A549 treated with CORT108297 at 1 μM for 4 hours (cell line): ENCODE measurements around the gene OR10A3. TPM values are rescaled to one million over a fixed set of nuclear protein-coding genes. Genes with fewer than 3 reads are reported as not detected.

Experiments
- total RNA-seq: library from RNA; stranded (reverse); fragments of 200-300 nt; extraction: Qiagen RNA extraction; gene quantifications from 5 replicates; pipeline ENCODE4 v1.2.3, GENCODE V29; 2022

OR10A3 gene
- total RNA-seq = not detected in 5 replicates

GRCh38 chr11:7941608-7942007 is at the start of gene OR10A3:
OR10A3 (minus strand) TSS chr11:7941708; CDS start chr11:7939520, 2,188 bp downstream.

GRCh38 chr11:7986768-7987559 is 45.5 kb upstream of the OR10A3 start, which contains the start of gene EIF3F:
EIF3F (plus strand) TSS chr11:7987337; CDS start chr11:7987353, 16 bp downstream.

GRCh38 chr11:7965386-7965785 is 23.9 kb upstream of the OR10A3 start, which contains the start of gene NLRP10:
NLRP10 (minus strand) TSS chr11:7965447; CDS start chr11:7963495, 1,952 bp downstream.

GRCh38 chr11:7931168-7931567 is 10.3 kb downstream of the OR10A3 start, which contains the start of gene OR10A6:
OR10A6 (minus strand) TSS chr11:7931268; CDS start chr11:7928662, 2,606 bp downstream.

Other genes starting within 250 kb of the OR10A3 start
- gene OVCH2, start 235.2 kb downstream of the OR10A3 start, total RNA-seq = not detected in 5 replicates
- not detected in 5 replicates for gene OR5P2, start 144.8 kb downstream of the OR10A3 start, total RNA-seq
- not detected in 5 replicates for gene OR5P3, start 110.9 kb downstream of the OR10A3 start, total RNA-seq
- gene OR10A6, start 10.4 kb downstream of the OR10A3 start, total RNA-seq = not detected in 5 replicates
- not detected in 5 replicates for gene NLRP10, start 23.7 kb upstream of the OR10A3 start, total RNA-seq
- gene EIF3F, start 45.6 kb upstream of the OR10A3 start, total RNA-seq = 325 to 401 TPM (median 339 TPM) in 5 replicates
- gene TUB, start 139.5 kb upstream of the OR10A3 start, total RNA-seq = 5.4 to 8.4 TPM (median 7.6 TPM) in 5 replicates
- gene RIC3, start 227.3 kb upstream of the OR10A3 start, total RNA-seq = 1.3 to 2.8 TPM (median 1.9 TPM) in 5 replicates